GM12878 (cell line): ENCODE measurements around the gene ACOT6. TPM values are rescaled to one million over a fixed set of nuclear protein-coding genes. Genes with fewer than 3 reads are reported as not detected.

Experiments used
- ATAC-seq: fragments of 200-7000 bp; cut with Tn5 transposase; 3 replicates; pipeline ENCODE4 v1.9.1; 2020; ENCODE audit warnings: mild to moderate bottlenecking, moderate library complexity
- BruUV-seq: library from RNA; stranded (reverse); fragments of 400-500 nt; replicated peaks from 2 replicates; lab custom pipeline; 2021; lab: Mats Ljungman, UMichigan
- CTCF ChIA-PET: fragments of 300-600 bp; sonication (Branson Sonifier 250); formaldehyde crosslinking; extraction: SDS; loops from one replicate; lab custom pipeline; 2021; ENCODE audit warnings: inconsistent platforms; lab: Yijun Ruan, JAX
- POLR2A ChIA-PET: fragments of 350-600 bp; formaldehyde crosslinking; extraction: SDS; loops from one replicate; lab custom pipeline; 2021; ENCODE audit warnings: inconsistent platforms; lab: Charles Lee
- RAD21 ChIA-PET: fragments of 300-600 bp; sonication (Branson Sonifier 250); formaldehyde crosslinking; loops from one replicate; lab custom pipeline; 2023; ENCODE audit warnings: antibody characterized with exemption; ENCODE audit not compliant: unreplicated experiment; lab: Charles Lee
- SMC1A ChIA-PET: fragments of 300-600 bp; sonication (Branson Sonifier 250); formaldehyde crosslinking; loops from one replicate; lab custom pipeline; 2023; ENCODE audit not compliant: unreplicated experiment, uncharacterized antibody; lab: Charles Lee
- DNase-seq: peaks from one replicate; pipeline ENCODE4 v3.0.0-alpha.2; 2011; ENCODE audit warnings: low read depth, low spot score
- FAIRE-seq: peaks from 3 replicates; lab custom pipeline; 2011; peaks lifted over from hg19 to GRCh38; lab: Jason Lieb, UNC
- H2AFZ ChIP-seq: 2 replicates; pipeline ENCODE4 v1.6.0; 2011; ENCODE audit warnings: low read depth, low read length, control low read depth; ENCODE audit not compliant: control insufficient read depth
- H3K27ac ChIP-seq: 2 replicates; pipeline ENCODE4 v1.5.1; 2011; ENCODE audit warnings: control low read depth; ENCODE audit not compliant: control insufficient read depth, insufficient read depth
- H3K27me3 ChIP-seq, 2 experiments: replicated peaks in 1 of 2; 2 replicates each; pipeline versions ENCODE4 v1.6.0 to v1.6.1; 2011; ENCODE audit warnings: low read length in 1 of 2; ENCODE audit not compliant: control insufficient read depth in 2 of 2, insufficient read depth in 2 of 2
- H3K36me3 ChIP-seq, 2 experiments: 2 replicates each; pipeline ENCODE4 v1.5.1; 2011; ENCODE audit warnings: low read length in 1 of 2; ENCODE audit not compliant: control insufficient read depth in 2 of 2, insufficient read depth in 2 of 2
- H3K4me1 ChIP-seq: 2 replicates; pipeline ENCODE4 v1.6.1; 2011; ENCODE audit warnings: mild to moderate bottlenecking, low read length, moderate library complexity, mixed read lengths; ENCODE audit not compliant: control insufficient read depth, insufficient read depth
- H3K4me2 ChIP-seq: 2 replicates; pipeline ENCODE4 v1.6.0; 2011; ENCODE audit warnings: control low read depth; ENCODE audit not compliant: control insufficient read depth, insufficient read depth
- H3K4me3 ChIP-seq: fragments of 200-600 bp; sonication (generic); 2 replicates; pipeline ENCODE4 v1.5.1; 2016
- H3K79me2 ChIP-seq: 2 replicates; pipeline ENCODE4 v1.6.0; 2011; ENCODE audit warnings: low read length; ENCODE audit not compliant: control insufficient read depth, insufficient read depth
- H3K9ac ChIP-seq: 2 replicates; pipeline ENCODE4 v1.8.0; 2011; ENCODE audit warnings: low read length, control low read depth, mixed read lengths; ENCODE audit not compliant: control insufficient read depth, insufficient read depth
- H3K9me3 ChIP-seq: replicated peaks from 3 replicates; pipeline ENCODE4 v1.5.1; 2011; ENCODE audit warnings: mild to moderate bottlenecking, low read length; ENCODE audit not compliant: control insufficient read depth, insufficient read depth
- H4K20me1 ChIP-seq: 2 replicates; pipeline ENCODE4 v1.6.0; 2011; ENCODE audit not compliant: control insufficient read depth, insufficient read depth
- EED ChIP-seq: sonication (generic); IDR thresholded peaks from 2 replicates; pipeline ENCODE4 v1.6.1; 2016; ENCODE audit warnings: antibody characterized with exemption, low read depth
- GABPA ChIP-seq: IDR thresholded peaks from 2 replicates; pipeline ENCODE4 v1.6.1; 2014; ENCODE audit warnings: antibody characterized with exemption, low read depth, mild to moderate bottlenecking, inconsistent platforms
- HDGF ChIP-seq: fragments of 450-650 bp; IDR thresholded peaks from 2 replicates; pipeline ENCODE4 v1.6.1; 2016; ENCODE audit warnings: antibody characterized with exemption
- IRF3 ChIP-seq: fragments of 450-650 bp; IDR thresholded peaks from 2 replicates; pipeline ENCODE4 v1.6.1; 2014; ENCODE audit warnings: mild to moderate bottlenecking
- KAT2A ChIP-seq: conservative IDR thresholded peaks from 2 replicates; pipeline ENCODE4 v1.6.1; 2011; ENCODE audit warnings: low read depth, low read length; ENCODE audit not compliant: control insufficient read depth
- MYB ChIP-seq: fragments of 150-350 bp; IDR thresholded peaks from 2 replicates; pipeline ENCODE4 v1.6.1; 2014; ENCODE audit warnings: mild to moderate bottlenecking, low read depth, low read length, borderline replicate concordance
- NBN ChIP-seq: fragments of 450-650 bp; IDR thresholded peaks from 2 replicates; pipeline ENCODE4 v1.6.1; 2016
- PKNOX1 ChIP-seq: fragments of 450-650 bp; IDR thresholded peaks from 2 replicates; pipeline ENCODE4 v1.6.1; 2016; ENCODE audit warnings: mild to moderate bottlenecking
- POLR2A ChIP-seq: IDR thresholded peaks from 2 replicates; pipeline ENCODE4 v1.6.1; 2011; ENCODE audit warnings: low read depth, mild to moderate bottlenecking, low read length
- RELA ChIP-seq: fragments of 450-650 bp; IDR thresholded peaks from 2 replicates; pipeline ENCODE4 v1.8.0; 2014; ENCODE audit warnings: borderline replicate concordance; ENCODE audit not compliant: partially characterized antibody
- SKIL ChIP-seq: fragments of 450-650 bp; IDR thresholded peaks from 2 replicates; pipeline ENCODE4 v1.6.1; 2017; ENCODE audit warnings: mild to moderate bottlenecking, low read depth, inconsistent platforms; ENCODE audit not compliant: poor library complexity, severe bottlenecking
- USF1 ChIP-seq: IDR thresholded peaks from 2 replicates; pipeline ENCODE4 v1.6.1; 2011; ENCODE audit warnings: borderline replicate concordance, low read depth, mild to moderate bottlenecking, moderate library complexity, mixed read lengths, low read length; ENCODE audit not compliant: insufficient read depth; ENCODE audit errors: extremely low read length
- ZBTB11 ChIP-seq: fragments of 450-650 bp; formaldehyde crosslinking; IDR thresholded peaks from 2 replicates; pipeline ENCODE4 v1.5.0; 2022; ENCODE audit warnings: mild to moderate bottlenecking, missing genetic modification characterization
- ZNF207 ChIP-seq: fragments of 450-650 bp; IDR thresholded peaks from 2 replicates; pipeline ENCODE4 v1.6.1; 2014; ENCODE audit warnings: antibody characterized with exemption, mild to moderate bottlenecking, borderline replicate concordance
- WGBS: methylation state at CpG from one replicate; pipeline ENCODE4 v1.1.6; 2016; ENCODE audit warnings: low lambda C conversion rate; ENCODE audit not compliant: insufficient replicate concordance, insufficient coverage; ENCODE audit errors: missing lambda C conversion rate; 5-methylcytosine and 5-hydroxymethylcytosine counted together
- in situ Hi-C: fragments of 300-500 bp; cut with MboI; formaldehyde crosslinking; loops from 9 replicates; pipeline ENCODE4 v1.14.3; 2018; ENCODE audit warnings: mixed read lengths
- intact Hi-C: fragments of 100-400 bp; cut with micrococcal nuclease; formaldehyde crosslinking; loops from one replicate; pipeline ENCODE4 v1.14.2; 2022; ENCODE audit not compliant: unreplicated experiment
- polyA plus RNA-seq, 11 experiments: library from polyadenylated mRNA; depleted of rRNA in 4 of 11; unstranded in 6 of 11; stranded (reverse) in 5 of 11; fragments of >200 nt; fragmentation: Nextera tagmentation in 4 of 11; fragmentation: Illumina TruSeq in 1 of 11; extraction: Ambion mirVana in 4 of 11; extraction: Trizol in 1 of 11; gene quantifications; 1 replicate in 1 of 11; 2 replicates in 10 of 11; pipeline versions ENCODE4 v1.2.1 to v1.2.3, GENCODE V29; 2011 to 2016; ENCODE audit warnings: inconsistent platforms in 2 of 11, missing spikeins in 2 of 11, low read depth in 1 of 11
- total RNA-seq, 4 experiments: library from RNA; depleted of rRNA in 3 of 4; stranded (reverse); fragments of >200 nt in 3 of 4; fragmentation: Illumina TruSeq in 1 of 4; extraction: Trizol in 1 of 4; gene quantifications; 2 replicates each; pipeline versions ENCODE4 v1.2.1 to v1.2.3, GENCODE V29; 2013 to 2021

ACOT6 gene
- total and polyA plus RNA-seq, 10 of the 15 experiments (the other 5 are each of a cell fraction or from before 2014, with no cell fraction given): not detected

GRCh38 chr14:73667854-73668253 is 55.5 kb downstream of the ACOT6 start:
- no peaks in the 10 kb centered on the region for H3K36me3 ChIP-seq
- DNase-seq (no peak), ATAC-seq (no peak), FAIRE-seq (no peak)
- ChIA-PET POLR2A (no interaction called here), CTCF (interaction anchor here (1.1 to 1.3 kb wide), 2 partner anchors 66 to 159 kb away, joined by 3 to 4 read pairs; no protein-coding TSS in a partner anchor), RAD21 (no interaction called here), SMC1A (interaction anchor here (0.7 kb wide), 1 partner anchor 10 kb away, joined by 3 read pairs; no protein-coding TSS in a partner anchor)
- BruUV-seq: no TSS peak
- H2AFZ ChIP-seq: no peak overlapping the region
- H3K9me3 ChIP-seq: no peaks in the 10 kb centered on the region
- no peak overlapping the region for H3K27ac ChIP-seq
- H3K4me1 ChIP-seq: no peaks in the 10 kb centered on the region; the same call in 1 of the 2 replicates
- intact Hi-C loops (no loop called here), in situ Hi-C loops (no loop called here)
- H4K20me1 ChIP-seq: no peaks in the 10 kb centered on the region
- TF ChIP-seq GABPA (no peak), HDGF (no peak), PKNOX1 (no peak), ZNF207 (no peak), SKIL (no peak), MYB (no peak), KAT2A (no peak), RELA (no peak), IRF3 (no peak), NBN (no peak), USF1 (no peak), EED (no peak), POLR2A (no peak), ZBTB11 (no peak)
- H3K4me2 ChIP-seq: no peak overlapping the region
- WGBS: 91% methylated on average over 3 of the region's 3 CpGs
- no peak overlapping the region for H3K9ac ChIP-seq
- H3K79me2 ChIP-seq: no peaks in the 10 kb centered on the region
- H3K27me3 ChIP-seq: no peaks in the 10 kb centered on the region
- H3K4me3 ChIP-seq: no peak overlapping the region
